HepG2 (cell line): Measurements from ENCODE around the gene SMYD5. TPM values are rescaled to one million over a fixed set of nuclear protein-coding genes. Genes with fewer than 3 reads are reported as not detected.
"Not testable (repeated sequence)": the region's sequence is repeated elsewhere in the genome, so short reads cannot be mapped to it uniquely, and the experiment has no call there.

Experiments used
- GZF1 ChIP-seq: sonication (generic); formaldehyde crosslinking; IDR thresholded peaks from 2 replicates; pipeline ENCODE4 v1.5.1; 2020; ENCODE audit warnings: mild to moderate bottlenecking, missing genetic modification reagents
- HIC2 ChIP-seq: sonication (generic); formaldehyde crosslinking; IDR thresholded peaks from 2 replicates; pipeline ENCODE4 v1.9.0; 2022; ENCODE audit warnings: low read depth, missing genetic modification reagents
- HMGXB4 ChIP-seq, 2 experiments: sonication (generic) in 1 of 2; formaldehyde crosslinking in 1 of 2; IDR thresholded peaks; 2 replicates each; pipeline versions ENCODE4 v1.4.0 to v1.6.1; 2018 to 2020; ENCODE audit warnings: missing genetic modification reagents in 2 of 2, borderline replicate concordance in 1 of 2, low read depth in 1 of 2, mild to moderate bottlenecking in 1 of 2, missing biosample characterization in 1 of 2
- HNRNPL ChIP-seq: fragments of 200-400 bp; formaldehyde crosslinking; IDR thresholded peaks from 2 replicates; pipeline ENCODE4 v1.6.1; 2017; ENCODE audit warnings: mild to moderate bottlenecking, low read depth, low read length
- NONO ChIP-seq, 2 experiments: fragments of 450-650 bp in 1 of 2; sonication (generic) in 1 of 2; formaldehyde crosslinking in 1 of 2; IDR thresholded peaks in 1 of 2; conservative IDR thresholded peaks in 1 of 2; 2 replicates each; pipeline versions ENCODE4 v1.6.1 to v1.8.0; 2017 to 2022; ENCODE audit warnings: mild to moderate bottlenecking in 1 of 2, missing genetic modification reagents in 1 of 2, moderate library complexity in 1 of 2
- NR2F2 ChIP-seq: IDR thresholded peaks from 2 replicates; pipeline ENCODE4 v1.6.1; 2012; ENCODE audit warnings: low read depth, inconsistent platforms, borderline replicate concordance
- NR2F6 ChIP-seq, 2 experiments: IDR thresholded peaks; 2 replicates each; pipeline ENCODE4 v1.6.1; 2016; ENCODE audit warnings: antibody characterized with exemption in 1 of 2, mild to moderate bottlenecking in 1 of 2
- RARA ChIP-seq: IDR thresholded peaks from 2 replicates; pipeline ENCODE4 v1.6.1; 2016; ENCODE audit warnings: missing genetic modification reagents, missing compliant biosample characterization
- RXRA ChIP-seq: sonication (generic); formaldehyde crosslinking; IDR thresholded peaks from 2 replicates; pipeline ENCODE4 v1.5.1; 2020; ENCODE audit warnings: missing genetic modification reagents
- SALL1 ChIP-seq: sonication (generic); formaldehyde crosslinking; IDR thresholded peaks from 2 replicates; pipeline ENCODE4 v1.8.0; 2022; ENCODE audit warnings: mild to moderate bottlenecking, missing genetic modification reagents
- SOX13 ChIP-seq, 3 experiments: fragments of 450-650 bp in 1 of 3; sonication (generic) in 1 of 3; formaldehyde crosslinking in 1 of 3; IDR thresholded peaks in 2 of 3; conservative IDR thresholded peaks in 1 of 3; 2 replicates each; pipeline versions ENCODE4 v1.5.0 to v1.6.1; 2016 to 2020; ENCODE audit warnings: antibody characterized with exemption in 1 of 3, mild to moderate bottlenecking in 1 of 3, missing compliant biosample characterization in 1 of 3, missing genetic modification reagents in 1 of 3, moderate library complexity in 1 of 3
- TP53 ChIP-seq: sonication (generic); formaldehyde crosslinking; conservative IDR thresholded peaks from 2 replicates; pipeline ENCODE4 v1.4.0; 2020; ENCODE audit warnings: missing genetic modification reagents
- ZBTB38 ChIP-seq: sonication (generic); formaldehyde crosslinking; IDR thresholded peaks from 2 replicates; pipeline ENCODE4 v1.5.1; 2020; ENCODE audit warnings: mild to moderate bottlenecking, missing genetic modification reagents
- ZBTB7B ChIP-seq: sonication (generic); formaldehyde crosslinking; IDR thresholded peaks from 2 replicates; pipeline ENCODE4 v1.4.0; 2020; ENCODE audit warnings: missing genetic modification reagents
- ZNF572 ChIP-seq: sonication (generic); formaldehyde crosslinking; IDR thresholded peaks from 2 replicates; pipeline ENCODE4 v1.5.1; 2020; ENCODE audit warnings: mild to moderate bottlenecking, missing genetic modification reagents
- ZNF605 ChIP-seq: sonication (generic); formaldehyde crosslinking; IDR thresholded peaks from 2 replicates; pipeline ENCODE4 v1.8.0; 2022; ENCODE audit warnings: mild to moderate bottlenecking, missing genetic modification reagents
- ZNF609 ChIP-seq: sonication (generic); formaldehyde crosslinking; IDR thresholded peaks from 2 replicates; pipeline ENCODE4 v1.4.0; 2020; ENCODE audit warnings: mild to moderate bottlenecking, missing genetic modification reagents, borderline replicate concordance
- ZSCAN31 ChIP-seq: sonication (generic); formaldehyde crosslinking; IDR thresholded peaks from 2 replicates; pipeline ENCODE4 v1.5.0; 2020; ENCODE audit warnings: low read depth, mild to moderate bottlenecking, missing genetic modification reagents
- polyA plus RNA-seq, 8 experiments: library from polyadenylated mRNA; depleted of rRNA in 3 of 8; stranded (reverse) in 7 of 8; unstranded in 1 of 8; fragments of >200 nt; fragmentation: Illumina TruSeq in 4 of 8; extraction: Trizol in 4 of 8; gene quantifications; 2 replicates each; pipeline versions ENCODE4 v1.2.1 to v1.2.3, GENCODE V29; 2011 to 2016; ENCODE audit warnings: low read depth in 4 of 8, missing spikeins in 1 of 8, mixed read lengths in 1 of 8; ENCODE audit not compliant: insufficient read depth in 1 of 8
- total RNA-seq, 5 experiments: library from RNA; depleted of rRNA; stranded (reverse); fragments of >200 nt; fragmentation: Illumina TruSeq; extraction: Trizol; gene quantifications; 2 replicates each; pipeline ENCODE4 v1.2.3, GENCODE V29; 2016; ENCODE audit warnings: low read depth in 1 of 5

Gene SMYD5
- total and polyA plus RNA-seq, 2 of the 13 experiments (the other 11 are each of a cell fraction or from before 2014, with no cell fraction given) = 55.8 to 70.4 TPM

- TF ChIP-seq HNRNPL = 0 out of 2 replicates have a peak, but pooled peaks have one; percentile 38
- 0 out of 2 replicates have a peak, but pooled peaks have one; percentile 38 for TF ChIP-seq ZBTB7B (CRISPR knock-in tag)
- peak; percentile 66; the same call in 1 of the 2 replicates for TF ChIP-seq ZNF605
- peak; percentile 19; the same call in 1 of the 2 replicates for TF ChIP-seq ZBTB38 (CRISPR knock-in tag)
- peak; percentile 19; the same call in 1 of the 2 replicates for TF ChIP-seq SALL1 (CRISPR knock-in tag)
- TF ChIP-seq NONO, SOX13 (IDR thresholded peaks at IDR 0.05): not testable (repeated sequence)
- peak; percentile 2; the same call in 1 of the 2 replicates for TF ChIP-seq NONO (CRISPR knock-in tag; conservative IDR thresholded peaks at IDR 0.05)
- TF ChIP-seq NR2F2 = peak; percentile 40; the same call in 1 of the 2 replicates
- TF ChIP-seq HIC2 (CRISPR knock-in tag) = peak; percentile 7
- TF ChIP-seq SOX13 (CRISPR knock-in tag; conservative IDR thresholded peaks at IDR 0.05 in 1 of 2, IDR thresholded peaks at IDR 0.05 in 1 of 2) = 0 out of 4 replicates have a peak, but pooled peaks of 1 of the 2 experiments have one; percentile 29
- 0 out of 4 replicates have a peak, but pooled peaks of 1 of the 2 experiments have one; percentile 7 for TF ChIP-seq HMGXB4 (CRISPR knock-in tag; IDR thresholded peaks at IDR 0.05; ENCODE audit: borderline replicate concordance in 1 of 2, low read depth in 1 of 2)
- 0 out of 2 replicates have a peak, but pooled peaks have one; percentile 51 for TF ChIP-seq ZSCAN31 (CRISPR knock-in tag)
- TF ChIP-seq NR2F6 (IDR thresholded peaks at IDR 0.05) = peak; percentile 48; the same call in 1 of the 2 replicates
- TF ChIP-seq NR2F6 (CRISPR knock-in tag; IDR thresholded peaks at IDR 0.05) = peak; percentile 33; the same call in 1 of the 2 replicates
- TF ChIP-seq ZNF609 (CRISPR knock-in tag) = 0 out of 2 replicates have a peak, but pooled peaks have one; percentile 17
- peak; percentile 37; the same call in 1 of the 2 replicates for TF ChIP-seq RXRA (CRISPR knock-in tag)
- TF ChIP-seq RARA = peak; percentile 51
- TF ChIP-seq TP53 (CRISPR knock-in tag) = 0 out of 2 replicates have a peak, but pooled peaks have one; percentile 10
- peak; percentile 82; the same call in 1 of the 2 replicates for TF ChIP-seq ZNF572 (CRISPR knock-in tag)
- TF ChIP-seq GZF1 (CRISPR knock-in tag) = 0 out of 2 replicates have a peak, but pooled peaks have one; percentile 7
Observed at GRCh38 chr2:73262691-73263429, 48.8 kb downstream of the SMYD5 start (continued).
